ENCODE data around the gene UBE2G2. TPM values are rescaled to one million over a fixed set of nuclear protein-coding genes. Genes with fewer than 3 reads are reported as not detected.

Gene UBE2G2
- total and polyA plus RNA-seq, 2 of the 4 experiments (the other 2 are of a cell fraction): 65.4 to 91.7 TPM

GRCh38 chr21:44784810-44785209, 16.8 kb downstream of the UBE2G2 start:
- Histone ChIP-seq H3K4me1 (ENCODE audit: control insufficient read depth, insufficient read depth, low read length) (peaks cover 5% of the 10 kb centered on the region; the same call in 1 of the 2 replicates), H4K91ac (ENCODE audit: insufficient read depth, low read depth, low read length) (no peak overlapping the region), H3K14ac (replicated peaks; ENCODE audit: low read depth, low read length) (no peak overlapping the region), H2BK5ac (ENCODE audit: low read depth, low read length, poor library complexity, severe bottlenecking) (no peak overlapping the region), H3K79me1 (ENCODE audit: low read depth in 1 of 2, low read length in 2 of 2) (peaks cover 49 to 58% of the 10 kb centered on the region in 2 experiments), H4K5ac (ENCODE audit: low read depth, low read length) (no peak overlapping the region), H3K56ac (ENCODE audit: extremely low read depth, insufficient read depth, low read length) (no peak overlapping the region), H2AK5ac (ENCODE audit: low read depth, low read length) (no peak overlapping the region), H2AFZ (replicated peaks; ENCODE audit: low read length, poor library complexity) (no peak overlapping the region), H3K23ac (ENCODE audit: low read depth, low read length) (no peak overlapping the region), H3K18ac (ENCODE audit: low read depth, low read length) (no peak overlapping the region), H4K8ac (ENCODE audit: low read depth in 2 of 2, low read length in 2 of 2) (no peak overlapping the region), H3K27me3 (ENCODE audit: control insufficient read depth, insufficient read depth, low read length) (no peaks in the 10 kb centered on the region), H3K36me3 (ENCODE audit: control insufficient read depth, insufficient read depth, low read length) (peaks cover 19% of the 10 kb centered on the region), H3K4ac (ENCODE audit: low read depth, low read length) (no peak overlapping the region), H3K4me3 (ENCODE audit: insufficient read depth, low read depth, low read length) (no peak overlapping the region), H3K27ac (ENCODE audit: insufficient read depth, low read length) (no peak overlapping the region), H2BK20ac (ENCODE audit: low read depth, low read length) (no peak overlapping the region), H2AK9ac (replicated peaks; ENCODE audit: low read depth, low read length, poor library complexity) (no peak overlapping the region), H2BK15ac (ENCODE audit: low read depth, low read length) (no peak overlapping the region), H4K20me1 (ENCODE audit: insufficient read depth, low read length) (peaks cover 44% of the 10 kb centered on the region), H3K9ac (ENCODE audit: low read depth, low read length) (no peak overlapping the region), H2BK120ac (ENCODE audit: low read depth, low read length) (no peak overlapping the region), H3K9me3 (ENCODE audit: control insufficient read depth, insufficient read depth, low read length) (no peaks in the 10 kb centered on the region), H3K9me1 (ENCODE audit: insufficient read depth, low read length) (peaks cover 6% of the 10 kb centered on the region), H3K4me2 (ENCODE audit: low read depth, low read length) (no peak overlapping the region)
- no TSS peak for BruUV-seq (replicated peaks)
- dilution Hi-C loops (cut with HindIII; ENCODE audit: low sequenced_read_pairs, unreplicated experiment) (no loop called here), in situ Hi-C loops (cut with MboI; ENCODE audit: low sequenced_read_pairs) (no loop called here), intact Hi-C loops (cut with micrococcal nuclease) (no loop called here)
- POLR2A ChIA-PET (ENCODE audit: unreplicated experiment): no interaction called here
- DNase-seq: no peak
- TF ChIP-seq CEBPB (IDR thresholded peaks at IDR 0.05; ENCODE audit: low read depth, low read length) (no peak), RFX5 (IDR thresholded peaks at IDR 0.05; ENCODE audit: low read depth, low read length) (no peak), FOS (IDR thresholded peaks at IDR 0.05; ENCODE audit: low read depth, low read length) (no peak), SMC3 (IDR thresholded peaks at IDR 0.05; ENCODE audit: low read depth, low read length) (no peak)
- no peak for ATAC-seq (ENCODE audit: low read depth)
- CTCF ChIA-PET: no interaction called here
- 95% methylated on average over 4 of the region's 6 CpGs; no CpG with 5 or more reads in 1 of the 2 experiments for WGBS, 2 experiments (ENCODE audit: extremely low coverage in 2 of 2, insufficient read length in 1 of 2)
